Measurements from ENCODE around the gene RNU1-4. TPM values are rescaled to one million over a fixed set of nuclear protein-coding genes. Genes with fewer than 3 reads are reported as not detected.
"Not testable (repeated sequence)": the region's sequence is repeated elsewhere in the genome, so short reads cannot be mapped to it uniquely, and the experiment has no call there.

The RNU1-4 gene
- polyA plus RNA-seq, 1 donor (not counting 4 experiments of a cell fraction or from before 2014, with no cell fraction given), result 67.0 TPM

DNA sequence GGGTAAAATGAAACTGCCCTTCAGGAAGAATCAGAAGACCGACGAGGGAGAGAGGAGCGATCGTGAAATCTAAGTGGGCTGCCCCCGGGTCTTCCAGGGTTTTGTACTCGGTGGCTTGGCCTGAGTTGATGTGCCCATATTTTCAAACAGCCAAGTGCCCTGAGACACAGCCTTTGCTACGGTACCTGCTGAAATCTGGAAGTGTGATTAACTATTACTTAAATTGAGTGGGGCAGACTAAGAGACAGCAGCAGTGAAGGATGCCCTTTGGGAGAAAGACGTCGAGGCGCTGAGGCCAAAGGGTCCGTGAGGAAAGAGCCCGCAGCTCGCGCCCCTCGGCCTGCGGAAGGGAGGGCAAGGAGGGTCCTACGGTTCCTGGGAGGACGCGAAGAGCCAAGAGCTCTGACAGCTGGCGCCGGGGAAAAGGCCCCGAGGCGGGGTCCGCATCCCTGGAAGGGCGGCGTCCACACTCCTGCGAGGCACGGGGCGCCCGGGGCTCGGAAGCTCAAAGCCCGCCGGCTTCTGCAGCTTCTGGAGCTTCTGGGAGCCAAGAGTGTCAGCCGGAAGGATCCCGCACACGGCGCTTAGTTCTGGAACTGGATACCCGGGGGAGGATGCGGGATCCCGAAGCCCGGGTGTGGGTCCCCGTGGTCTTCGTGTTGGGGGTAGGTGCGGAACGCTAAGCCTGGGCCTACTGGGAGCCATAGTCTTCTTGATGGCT is 15.4 kb upstream of the RNU1-4 start:
- Histone ChIP-seq H3K4me3 (ENCODE audit: control insufficient read depth in 2 of 3, extremely low read depth in 1 of 3, insufficient read depth in 2 of 3, low read depth in 1 of 3, low read length in 3 of 3) (no peak overlapping the region), H3K9me1 (ENCODE audit: control insufficient read depth, extremely low read depth, insufficient read depth, low read length) (no peaks in the 10 kb centered on the region), H3K9me3 (ENCODE audit: control insufficient read depth, low read depth, low read length) (no peaks in the 10 kb centered on the region), H3K27me3 (ENCODE audit: control insufficient read depth, extremely low read depth, insufficient read depth, low read length) (peaks cover 16% of the 10 kb centered on the region), H3K36me3 (ENCODE audit: control insufficient read depth in 2 of 2, extremely low read depth in 1 of 2, insufficient read depth in 2 of 2, low read length in 2 of 2) (no peaks in the 10 kb centered on the region), H2AFZ (ENCODE audit: control insufficient read depth, low read length) (no peak overlapping the region), H3K27ac (ENCODE audit: control insufficient read depth, insufficient read depth, low read length) (no peak overlapping the region), H3K9ac (ENCODE audit: control insufficient read depth, extremely low read depth, insufficient read depth, low read length) (no peak overlapping the region), H3K4me1 (ENCODE audit: control insufficient read depth, extremely low read depth, insufficient read depth, low read length) (no peaks in the 10 kb centered on the region), H3K79me2 (ENCODE audit: control insufficient read depth, insufficient read depth, low read length) (no peaks in the 10 kb centered on the region), H4K20me1 (ENCODE audit: control insufficient read depth, extremely low read depth, insufficient read depth, low read length) (no peaks in the 10 kb centered on the region), H3K4me2 (ENCODE audit: control insufficient read depth, extremely low read depth, insufficient read depth, low read depth, low read length) (no peak overlapping the region)
- dilution Hi-C loops (cut with MboI; ENCODE audit: extremely low pct_ligation_motif_present, low sequenced_read_pairs), result no loop called here
- DNase-seq (ENCODE audit: low read depth, low spot score) (no peak), FAIRE-seq (no peak)
- TF ChIP-seq, protein P1, sequence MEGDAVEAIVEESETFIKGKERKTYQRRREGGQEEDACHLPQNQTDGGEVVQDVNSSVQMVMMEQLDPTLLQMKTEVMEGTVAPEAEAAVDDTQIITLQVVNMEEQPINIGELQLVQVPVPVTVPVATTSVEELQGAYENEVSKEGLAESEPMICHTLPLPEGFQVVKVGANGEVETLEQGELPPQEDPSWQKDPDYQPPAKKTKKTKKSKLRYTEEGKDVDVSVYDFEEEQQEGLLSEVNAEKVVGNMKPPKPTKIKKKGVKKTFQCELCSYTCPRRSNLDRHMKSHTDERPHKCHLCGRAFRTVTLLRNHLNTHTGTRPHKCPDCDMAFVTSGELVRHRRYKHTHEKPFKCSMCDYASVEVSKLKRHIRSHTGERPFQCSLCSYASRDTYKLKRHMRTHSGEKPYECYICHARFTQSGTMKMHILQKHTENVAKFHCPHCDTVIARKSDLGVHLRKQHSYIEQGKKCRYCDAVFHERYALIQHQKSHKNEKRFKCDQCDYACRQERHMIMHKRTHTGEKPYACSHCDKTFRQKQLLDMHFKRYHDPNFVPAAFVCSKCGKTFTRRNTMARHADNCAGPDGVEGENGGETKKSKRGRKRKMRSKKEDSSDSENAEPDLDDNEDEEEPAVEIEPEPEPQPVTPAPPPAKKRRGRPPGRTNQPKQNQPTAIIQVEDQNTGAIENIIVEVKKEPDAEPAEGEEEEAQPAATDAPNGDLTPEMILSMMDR (optimal IDR thresholded peaks at IDR 0.05 in 1 of 3, IDR thresholded peaks at IDR 0.05 in 1 of 3, conservative IDR thresholded peaks at IDR 0.05 in 1 of 3; ENCODE audit: extremely low read depth in 1 of 3, insufficient read depth in 2 of 3, low read length in 3 of 3), result no peak
- TF ChIP-seq EZH2 (IDR thresholded peaks at IDR 0.05; ENCODE audit: low read length), result no peak

DNA sequence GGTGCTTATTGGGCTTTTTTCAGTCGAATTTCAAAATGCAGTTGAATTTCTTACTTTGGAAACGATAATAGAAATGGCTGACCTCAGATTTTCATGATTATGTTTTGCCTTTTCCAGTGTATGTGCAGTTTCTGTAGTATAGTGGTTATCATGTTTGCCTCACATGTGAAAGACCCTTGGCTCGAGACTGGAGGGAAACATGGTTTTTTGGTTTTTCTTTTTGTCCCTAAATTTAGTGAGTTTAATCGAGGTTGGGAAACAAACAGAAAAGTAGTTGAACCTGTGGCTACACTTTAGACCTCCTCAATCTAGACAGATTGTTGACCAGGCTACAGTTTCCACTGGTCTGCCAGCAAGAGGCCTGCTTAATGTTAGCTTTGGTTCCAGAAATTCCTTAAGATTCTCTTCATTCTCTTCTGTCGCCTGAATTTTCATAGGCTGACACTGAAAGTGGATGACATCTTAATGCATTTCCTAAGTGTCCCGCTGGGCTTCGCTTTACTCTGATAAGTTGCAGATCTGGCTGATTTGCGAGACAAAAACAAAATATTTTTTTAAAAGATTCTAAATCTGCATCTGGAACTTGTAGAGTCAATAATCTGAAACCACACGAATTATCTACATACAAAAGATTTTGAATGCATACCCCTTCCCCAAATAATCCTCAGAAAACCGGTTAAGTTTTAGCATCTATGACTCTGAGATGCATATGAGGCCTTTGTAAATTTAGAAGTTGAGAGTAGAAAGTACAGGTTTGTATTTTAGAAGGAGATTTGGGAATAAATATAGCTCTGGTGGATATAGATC is 14.7 kb upstream of the RNU1-4 start:
- H3K9ac ChIP-seq (ENCODE audit: control insufficient read depth, extremely low read depth, insufficient read depth, low read length); H4K20me1 ChIP-seq (ENCODE audit: control insufficient read depth, extremely low read depth, insufficient read depth, low read length); H3K9me3 ChIP-seq (ENCODE audit: control insufficient read depth, low read depth, low read length); H3K27ac ChIP-seq (ENCODE audit: control insufficient read depth, insufficient read depth, low read length); H3K4me1 ChIP-seq (ENCODE audit: control insufficient read depth, extremely low read depth, insufficient read depth, low read length); H3K79me2 ChIP-seq (ENCODE audit: control insufficient read depth, insufficient read depth, low read length); H3K4me3 ChIP-seq (ENCODE audit: control insufficient read depth in 2 of 3, extremely low read depth in 1 of 3, insufficient read depth in 2 of 3, low read depth in 1 of 3, low read length in 3 of 3); H3K9me1 ChIP-seq (ENCODE audit: control insufficient read depth, extremely low read depth, insufficient read depth, low read length); DNase-seq (ENCODE audit: low read depth, low spot score); H2AFZ ChIP-seq (ENCODE audit: control insufficient read depth, low read length); FAIRE-seq; dilution Hi-C loops (cut with MboI; ENCODE audit: extremely low pct_ligation_motif_present, low sequenced_read_pairs); H3K36me3 ChIP-seq (ENCODE audit: control insufficient read depth in 2 of 2, extremely low read depth in 1 of 2, insufficient read depth in 2 of 2, low read length in 2 of 2); H3K4me2 ChIP-seq (ENCODE audit: control insufficient read depth, extremely low read depth, insufficient read depth, low read depth, low read length): not testable (repeated sequence)
- peaks cover 16% of the 10 kb centered on the region for H3K27me3 ChIP-seq (ENCODE audit: control insufficient read depth, extremely low read depth, insufficient read depth, low read length)

All from keratinocyte (primary cell).